ENCODE data around the gene RGCC.
A peak's percentile ranks its signal among the peaks of the same experiment; 100 is the strongest.

Gene RGCC

DNA sequence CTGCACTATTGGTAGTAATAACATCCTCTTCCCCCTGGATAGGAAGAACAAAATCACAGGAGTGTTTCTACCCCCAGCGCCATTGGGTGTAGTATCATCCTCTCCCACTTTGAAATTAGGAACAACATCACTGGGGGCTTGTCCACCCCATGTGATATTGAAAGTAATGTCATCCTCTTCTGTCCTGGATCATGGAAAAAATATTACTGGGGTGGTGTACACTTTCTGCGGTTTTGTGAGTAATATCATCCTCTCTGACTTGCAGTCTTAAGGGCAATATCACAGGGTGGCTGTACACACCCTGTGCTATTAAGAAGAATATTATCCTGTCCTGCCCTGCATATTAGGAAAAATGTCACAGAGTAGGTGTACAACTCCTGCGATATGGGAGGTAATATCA, 4.9 kb upstream of the RGCC start:
- DNase-seq (ENCODE audit: low read depth in 1 of 2, low spot score in 1 of 2): no peak

DNA sequence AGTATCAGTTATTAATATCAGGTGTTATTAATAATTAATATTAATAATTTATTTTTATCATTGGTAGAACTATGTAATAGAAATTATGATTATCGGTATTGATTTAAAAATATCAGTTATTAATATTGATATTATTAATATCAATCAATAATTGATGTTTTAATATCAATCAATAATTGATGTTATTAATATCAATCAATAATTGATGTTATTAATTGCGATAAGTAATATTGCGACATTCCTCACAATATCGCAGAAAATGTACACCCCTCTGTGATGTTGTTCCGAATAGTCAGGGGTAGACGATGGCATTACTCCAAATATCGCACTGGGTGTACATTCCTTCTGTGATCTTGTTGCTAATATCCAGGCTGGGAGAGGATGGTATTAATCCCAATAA, 3.7 kb upstream of the RGCC start:
- DNase-seq (ENCODE audit: low read depth in 1 of 2, low spot score in 1 of 2): no peak

- DNase-seq (ENCODE audit: low read depth in 1 of 2, low spot score in 1 of 2): no peak
Observed at GRCh38 chr13:41454170-41454569, 3.2 kb upstream of the RGCC start.

- no peak for DNase-seq (ENCODE audit: low read depth in 1 of 2, low spot score in 1 of 2)
Observed at GRCh38 chr13:41455725-41456419, 1.5 kb upstream of the RGCC start.

DNA sequence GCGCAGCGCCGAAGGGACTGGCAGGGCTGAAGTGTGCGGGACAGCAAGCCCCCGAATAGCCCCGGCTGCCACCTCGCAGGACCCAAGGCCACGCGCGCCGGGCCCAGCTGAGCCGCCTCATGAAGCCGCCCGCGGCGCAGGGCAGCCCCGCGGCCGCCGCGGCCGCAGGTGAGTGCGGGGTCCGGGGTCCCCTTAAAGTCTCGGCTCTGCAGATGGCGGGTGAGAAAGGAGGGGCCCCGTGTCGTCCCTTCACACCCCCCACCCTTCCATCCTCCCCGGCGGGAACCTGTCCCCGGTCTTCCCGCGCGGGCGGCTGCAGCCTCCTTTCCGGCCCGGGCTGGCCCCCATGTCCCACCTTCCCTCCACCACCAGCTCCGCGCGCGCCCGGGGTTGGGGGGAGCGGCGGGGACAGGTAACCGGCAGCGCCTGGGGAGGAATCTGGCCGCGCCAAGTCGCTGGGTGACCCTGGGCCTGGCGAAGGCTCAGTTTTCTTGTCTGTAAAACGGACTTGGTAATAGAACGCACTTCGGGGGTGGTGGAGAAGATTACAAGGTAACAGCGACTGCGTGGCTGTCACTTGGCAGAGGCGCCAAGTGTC, 338 bp downstream of the RGCC start:
- no peak for DNase-seq (ENCODE audit: low read depth in 1 of 2, low spot score in 1 of 2)

DNA sequence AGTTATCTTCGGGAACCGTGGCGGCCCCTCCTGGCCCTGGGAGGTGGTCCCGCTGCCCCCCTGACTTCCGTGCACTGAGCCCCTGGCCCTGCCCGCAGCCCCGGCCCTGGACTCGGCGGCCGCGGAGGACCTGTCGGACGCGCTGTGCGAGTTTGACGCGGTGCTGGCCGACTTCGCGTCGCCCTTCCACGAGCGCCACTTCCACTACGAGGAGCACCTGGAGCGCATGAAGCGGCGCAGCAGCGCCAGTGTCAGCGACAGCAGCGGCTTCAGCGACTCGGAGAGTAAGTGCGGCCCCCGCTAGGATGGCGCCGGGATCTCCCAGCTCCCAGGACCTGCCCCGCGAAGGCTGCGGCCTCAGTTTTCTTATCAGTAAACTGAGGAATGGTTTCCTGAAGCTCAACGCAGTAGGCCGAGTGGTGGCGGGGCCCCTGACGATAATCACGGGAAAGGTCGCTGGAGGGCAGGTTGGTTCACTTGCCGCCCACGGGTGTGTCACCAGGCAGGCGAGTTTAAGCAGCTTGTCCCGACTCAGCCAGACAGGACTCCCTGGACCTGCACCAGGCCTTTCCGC, 924 bp downstream of the RGCC start:
- DNase-seq (ENCODE audit: low read depth in 1 of 2, low spot score in 1 of 2): peak in 1 of 2 donors; percentile 17

DNA sequence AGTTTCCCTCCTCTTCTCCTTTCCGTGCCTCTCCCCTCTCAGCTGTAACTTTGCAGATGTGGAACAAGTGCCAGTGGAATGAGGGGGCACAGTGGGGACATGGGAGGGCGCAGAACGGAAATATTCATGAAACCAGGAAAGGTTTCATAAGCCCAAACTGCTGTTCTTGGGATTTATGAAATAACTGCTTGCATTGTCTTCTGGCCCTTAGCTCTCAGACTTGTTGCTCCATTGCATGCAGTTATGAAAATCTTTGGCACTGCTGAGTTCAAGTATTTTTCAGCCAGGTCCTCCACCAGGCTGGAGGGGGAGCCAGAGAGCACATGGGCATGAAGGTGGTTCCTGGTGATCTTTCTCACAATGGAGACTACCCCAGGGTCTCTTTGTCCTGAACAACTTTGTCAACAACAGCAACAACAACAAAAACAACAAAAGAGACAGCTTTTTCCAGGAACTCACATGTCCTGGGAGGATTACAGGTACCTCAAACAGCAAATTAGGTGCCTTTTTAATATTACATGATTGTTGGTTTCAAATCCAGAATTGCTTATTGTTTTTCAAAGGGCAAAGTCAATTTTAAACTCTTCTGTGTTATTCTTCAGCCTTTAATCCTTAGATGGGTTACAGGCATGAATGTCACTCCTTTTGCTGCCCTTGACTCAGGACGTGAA, 1.5 kb downstream of the RGCC start:
- DNase-seq (ENCODE audit: low read depth in 1 of 2, low spot score in 1 of 2): peak; percentile 30 to 33

DNA sequence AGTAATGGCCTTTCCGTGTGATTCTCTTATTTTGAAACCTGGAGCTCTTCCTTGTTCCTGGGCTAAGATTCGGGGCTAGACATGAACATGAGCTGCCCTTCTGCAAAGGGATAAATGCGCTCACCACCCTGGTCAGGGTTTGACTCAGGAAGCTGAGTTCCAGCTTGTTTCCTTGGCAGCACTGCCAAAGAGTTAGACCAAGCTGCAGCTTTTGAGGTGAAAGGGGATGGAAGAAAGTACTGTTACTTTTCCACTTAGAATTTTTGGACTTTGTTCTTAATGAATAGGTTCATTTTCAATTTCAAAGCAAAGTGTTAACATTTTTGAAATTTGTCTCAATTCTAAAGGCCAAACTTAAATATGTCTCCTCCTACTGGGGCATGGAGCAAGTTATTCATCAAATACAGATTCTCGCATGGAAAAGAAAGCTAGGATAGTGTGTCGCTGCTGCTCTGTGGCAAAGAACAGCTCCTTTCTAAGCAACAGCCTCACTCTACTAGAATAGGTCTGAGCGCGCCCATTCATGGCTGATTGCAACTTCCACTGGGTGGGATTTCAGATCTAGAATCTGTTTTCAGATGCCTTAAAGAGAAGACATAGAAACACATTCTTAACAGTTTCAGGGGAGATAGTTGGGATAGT, 2.2 kb downstream of the RGCC start:
- no peak for DNase-seq (ENCODE audit: low read depth in 1 of 2, low spot score in 1 of 2)

GRCh38 chr13:41460074-41460465, 2.7 kb downstream of the RGCC start:
- no peak for DNase-seq (ENCODE audit: low read depth in 1 of 2, low spot score in 1 of 2)

GRCh38 chr13:41460930-41461329, 3.6 kb downstream of the RGCC start:
- DNase-seq (ENCODE audit: low read depth in 1 of 2, low spot score in 1 of 2): no peak

GRCh38 chr13:41461527-41462139, 4.3 kb downstream of the RGCC start:
- DNase-seq (ENCODE audit: low read depth in 1 of 2, low spot score in 1 of 2): no peak

DNA sequence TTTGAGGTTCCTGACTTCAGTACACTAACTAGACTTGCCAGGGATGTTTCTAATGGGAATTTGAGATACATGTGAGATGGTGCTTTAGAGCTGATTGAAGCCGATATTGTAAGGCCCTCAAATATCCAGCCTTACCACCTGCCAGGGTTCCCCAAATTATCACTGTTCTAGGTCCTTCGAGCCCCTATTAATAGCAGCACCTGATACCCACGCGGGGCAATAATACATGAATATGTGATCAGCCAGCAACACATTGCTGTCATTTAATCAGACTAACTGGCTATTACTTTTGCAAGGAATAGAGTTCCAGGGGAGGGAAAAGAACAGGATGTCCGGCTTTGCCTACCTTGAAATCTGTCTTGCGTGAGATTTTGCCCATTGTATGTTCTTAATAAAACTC, 5.1 kb downstream of the RGCC start:
- no peak for DNase-seq (ENCODE audit: low read depth in 1 of 2, low spot score in 1 of 2)

GRCh38 chr13:41463838-41464602, 6.7 kb downstream of the RGCC start:
- DNase-seq (ENCODE audit: low read depth in 1 of 2, low spot score in 1 of 2): peak in 1 of 2 donors; percentile 24

DNA sequence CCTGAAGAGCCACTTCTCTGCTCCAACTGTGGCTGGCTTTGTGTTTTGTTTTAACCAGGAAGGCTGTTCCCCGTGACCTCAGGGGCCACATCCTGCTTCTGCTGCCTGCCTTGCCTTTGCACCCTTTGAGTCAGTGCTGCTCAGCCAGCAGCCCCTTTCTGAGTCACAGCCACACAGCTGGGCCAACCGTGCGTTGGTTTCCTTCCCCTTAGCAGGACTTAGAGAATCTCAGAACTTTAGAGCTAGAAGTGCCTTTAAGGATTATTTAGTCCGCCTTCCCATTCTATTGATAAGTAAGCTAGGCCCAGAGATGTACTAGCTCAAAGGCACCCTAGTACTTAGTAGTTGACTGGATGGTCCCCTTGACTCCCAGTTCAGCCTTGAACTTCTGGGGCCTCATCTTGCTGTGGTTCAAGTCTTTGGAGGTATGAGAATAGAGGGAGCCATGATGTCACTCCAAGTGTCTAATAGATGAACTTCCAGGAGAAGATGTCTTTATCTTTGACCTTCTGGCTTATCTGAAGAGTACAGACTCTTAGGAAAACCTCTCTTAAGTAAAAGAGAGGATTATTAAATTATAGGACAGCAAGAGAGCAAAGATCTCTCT, 8.0 kb downstream of the RGCC start:
- peak; percentile 76 to 77 for DNase-seq (ENCODE audit: low read depth in 1 of 2, low spot score in 1 of 2)

- no peak for DNase-seq (ENCODE audit: low read depth in 1 of 2, low spot score in 1 of 2)
Observed at GRCh38 chr13:41465898-41466320, 8.6 kb downstream of the RGCC start.

GRCh38 chr13:41467425-41467945, 10.1 kb downstream of the RGCC start:
- DNase-seq (ENCODE audit: low read depth in 1 of 2, low spot score in 1 of 2): no peak

GRCh38 chr13:41468631-41469030, 11.3 kb downstream of the RGCC start:
- no peak for DNase-seq (ENCODE audit: low read depth in 1 of 2, low spot score in 1 of 2)

GRCh38 chr13:41470196-41470595, 12.8 kb downstream of the RGCC start:
- DNase-seq (ENCODE audit: low read depth in 1 of 2, low spot score in 1 of 2): no peak

- no peak for DNase-seq (ENCODE audit: low read depth in 1 of 2, low spot score in 1 of 2)
Observed at GRCh38 chr13:41471785-41472184, 14.4 kb downstream of the RGCC start.

GRCh38 chr13:41487222-41487621, 29.9 kb downstream of the RGCC start:
- DNase-seq (ENCODE audit: low read depth in 1 of 2, low spot score in 1 of 2): no peak

Measured in activated T-helper 1 cell treated with anti-CD3 and anti-CD28 coated beads, Interleukin-2, amount 50 U/mL, for 16 hours (primary cell).